Activated CD4-positive, alpha-beta T cell treated with anti-CD3 and anti-CD28 coated beads, Interleukin-2, Interleukin-4, amounts not matched to agents 100 ng/mL and 50 ng/mL, durations not matched to agents 16 hours and 8 hours (primary cell): ENCODE data around the gene NUDT22.

Experiments
- DNase-seq: peaks from one replicate; pipeline ENCODE4 v3.0.0-alpha.2; 2020; ENCODE audit warnings: low spot score

Gene NUDT22

GRCh38 chr11:64225608-64226506 lies at the start of gene NUDT22, which contains the start of gene TRPT1:
Gene NUDT22, plus strand, starts transcription at chr11:64226274. Its CDS starts 379 bp downstream, at chr11:64226653.
Gene TRPT1, minus strand, starts transcription at chr11:64226186. Its CDS starts 326 bp downstream, at chr11:64225860.
- peak; percentile 93 for DNase-seq

- no peak for DNase-seq
Observed at GRCh38 chr11:64176751-64177150, 49.3 kb upstream of the NUDT22 start.

- DNase-seq = peak; percentile 35
Observed at GRCh38 chr11:64178203-64178602, 47.9 kb upstream of the NUDT22 start.

GRCh38 chr11:64178951-64179639 lies 47.0 kb upstream of the NUDT22 start:
- DNase-seq = no peak

- DNase-seq = no peak
Observed at GRCh38 chr11:64180891-64181290, 45.2 kb upstream of the NUDT22 start.

GRCh38 chr11:64181506-64182411 lies 44.3 kb upstream of the NUDT22 start:
- DNase-seq = peak; percentile 49

GRCh38 chr11:64183890-64184289 lies 42.2 kb upstream of the NUDT22 start:
- no peak for DNase-seq

- no peak for DNase-seq
Observed at GRCh38 chr11:64185175-64185692, 40.8 kb upstream of the NUDT22 start.

GRCh38 chr11:64185693-64186491 lies 40.2 kb upstream of the NUDT22 start, which contains the start of gene STIP1:
Gene STIP1, plus strand, starts transcription at chr11:64186171. Its CDS starts 91 bp downstream, at chr11:64186262.
- DNase-seq = peak; percentile 100

- peak; percentile 51 for DNase-seq
Observed at GRCh38 chr11:64186492-64187165, 39.4 kb upstream of the NUDT22 start.

GRCh38 chr11:64192434-64192833 lies 33.6 kb upstream of the NUDT22 start:
- DNase-seq = no peak

- no peak for DNase-seq
Observed at GRCh38 chr11:64196626-64197025, 29.4 kb upstream of the NUDT22 start.

- no peak for DNase-seq
Observed at GRCh38 chr11:64198511-64198910, 27.6 kb upstream of the NUDT22 start.

GRCh38 chr11:64201543-64201942 lies 24.5 kb upstream of the NUDT22 start:
- no peak for DNase-seq

- DNase-seq = no peak
Observed at GRCh38 chr11:64202992-64203391, 23.1 kb upstream of the NUDT22 start.

GRCh38 chr11:64203421-64204079 lies 22.5 kb upstream of the NUDT22 start:
- DNase-seq = no peak

- DNase-seq = no peak
Observed at GRCh38 chr11:64204080-64204440, 22.0 kb upstream of the NUDT22 start.

GRCh38 chr11:64204464-64204989 lies 21.5 kb upstream of the NUDT22 start:
- peak; percentile 67 for DNase-seq

- peak; percentile 85 for DNase-seq
Observed at GRCh38 chr11:64206457-64207255, 19.4 kb upstream of the NUDT22 start, which contains the start of gene FERMT3. Gene FERMT3, plus strand, starts transcription at chr11:64206721. Its CDS starts 644 bp downstream, at chr11:64207365.
